Choroid plexus epithelial cell (primary cell): Measurements from ENCODE around the gene SNX25.

Experiments
- DNase-seq: peaks from one replicate; pipeline ENCODE4 v3.0.0-alpha.2; 2010; ENCODE audit warnings: low read depth
- H3K4me3 ChIP-seq: 2 replicates; pipeline ENCODE4 v1.5.1; 2011; ENCODE audit warnings: low read depth, mild to moderate bottlenecking, control low read depth, low read length, moderate library complexity
- CTCF ChIP-seq: conservative IDR thresholded peaks from 2 replicates; pipeline ENCODE4 v1.5.1; 2011; ENCODE audit warnings: low read depth, mild to moderate bottlenecking, control low read depth, inconsistent platforms, low read length, moderate library complexity

The SNX25 gene

GRCh38 chr4:185378264-185378663, 168.9 kb downstream of the SNX25 start:
- no peak overlapping the region for H3K4me3 ChIP-seq
- no peak for DNase-seq
- no peak for TF ChIP-seq CTCF

- no peak for TF ChIP-seq CTCF
- H3K4me3 ChIP-seq: no peak overlapping the region
- DNase-seq: no peak
Observed at GRCh38 chr4:185379326-185380295, 170.2 kb downstream of the SNX25 start.

- no peak overlapping the region for H3K4me3 ChIP-seq
- no peak for TF ChIP-seq CTCF
- no peak for DNase-seq
Observed at GRCh38 chr4:185380320-185380719, 170.9 kb downstream of the SNX25 start.

- H3K4me3 ChIP-seq: no peak overlapping the region
- no peak for TF ChIP-seq CTCF
- DNase-seq: peak; percentile 31
Observed at GRCh38 chr4:185381288-185382196, 172.1 kb downstream of the SNX25 start.

GRCh38 chr4:185382754-185383153, 173.4 kb downstream of the SNX25 start:
- no peak for TF ChIP-seq CTCF
- H3K4me3 ChIP-seq: no peak overlapping the region
- DNase-seq: no peak

DNA sequence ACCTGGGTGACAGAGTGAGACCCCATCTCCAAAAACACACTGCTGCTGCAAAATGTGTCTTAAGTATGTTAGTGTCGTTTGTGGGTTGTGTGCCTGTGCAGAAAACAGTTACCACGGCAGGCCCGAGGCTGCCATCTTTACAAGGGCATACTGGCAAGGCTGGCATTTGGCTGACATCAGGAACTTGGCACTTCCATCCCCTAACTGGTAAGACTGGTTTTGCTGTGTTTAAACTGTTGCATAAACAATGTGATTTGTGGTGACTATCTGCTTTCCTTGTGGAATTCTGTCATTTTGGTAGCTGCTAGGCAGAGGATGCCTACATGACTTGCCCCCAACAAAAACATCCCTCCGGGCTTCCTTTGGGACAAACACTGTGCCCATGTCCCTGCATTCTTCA, 174.1 kb downstream of the SNX25 start:
- DNase-seq: no peak
- H3K4me3 ChIP-seq: no peak overlapping the region
- TF ChIP-seq CTCF: no peak
